Testis (tissue), 2 donors: ENCODE data around the gene CDK14.

ENCODE experiments used
- CTCF ChIP-seq, 3 experiments: fragments of 450-650 bp in 2 of 3; fragments of 200-600 bp in 1 of 3; sonication (generic) in 1 of 3; IDR thresholded peaks; one replicate each; pipeline ENCODE4 v1.5.1; 2016 to 2019; ENCODE audit warnings: antibody characterized with exemption in 3 of 3, mild to moderate bottlenecking in 2 of 3, moderate library complexity in 1 of 3
- POLR2A ChIP-seq: fragments of 450-650 bp; IDR thresholded peaks from one replicate; pipeline ENCODE4 v1.6.1; 2017; ENCODE audit warnings: antibody characterized with exemption, mild to moderate bottlenecking, moderate library complexity

- TF ChIP-seq POLR2A = no peak
- TF ChIP-seq CTCF (IDR thresholded peaks at IDR 0.05) = no peak
Observed at GRCh38 chr7:90982228-90982627, 386.1 kb downstream of the CDK14 start.
